Measurements from ENCODE around the gene OTX1.
"Not testable (repeated sequence)": the region's sequence is repeated elsewhere in the genome, so short reads cannot be mapped to it uniquely, and the experiment has no call there.

- not testable (repeated sequence) for TF ChIP-seq CTCF (conservative IDR thresholded peaks at IDR 0.05; ENCODE audit: low read depth in 2 of 2); CREB1 (CRISPR knock-in tag; IDR thresholded peaks at IDR 0.05; ENCODE audit: low read depth); POLR2AphosphoS5 (IDR thresholded peaks at IDR 0.05; ENCODE audit: low read depth); EZH2 (IDR thresholded peaks at IDR 0.05; ENCODE audit: low read depth, unreplicated experiment); REST (IDR thresholded peaks at IDR 0.05; ENCODE audit: unreplicated experiment); ZNF114 (CRISPR knock-in tag; IDR thresholded peaks at IDR 0.05); EZH2phosphoT487 (IDR thresholded peaks at IDR 0.05; ENCODE audit: unreplicated experiment)
- TF ChIP-seq, protein P1, sequence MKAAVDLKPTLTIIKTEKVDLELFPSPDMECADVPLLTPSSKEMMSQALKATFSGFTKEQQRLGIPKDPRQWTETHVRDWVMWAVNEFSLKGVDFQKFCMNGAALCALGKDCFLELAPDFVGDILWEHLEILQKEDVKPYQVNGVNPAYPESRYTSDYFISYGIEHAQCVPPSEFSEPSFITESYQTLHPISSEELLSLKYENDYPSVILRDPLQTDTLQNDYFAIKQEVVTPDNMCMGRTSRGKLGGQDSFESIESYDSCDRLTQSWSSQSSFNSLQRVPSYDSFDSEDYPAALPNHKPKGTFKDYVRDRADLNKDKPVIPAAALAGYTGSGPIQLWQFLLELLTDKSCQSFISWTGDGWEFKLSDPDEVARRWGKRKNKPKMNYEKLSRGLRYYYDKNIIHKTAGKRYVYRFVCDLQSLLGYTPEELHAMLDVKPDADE (IDR thresholded peaks at IDR 0.05): not testable (repeated sequence)
These were observed 23.8 kb downstream of the OTX1 start for GRCh38 chr2:63074399-63074798.
